H9 (cell line): ENCODE data around the gene MYLK3. TPM values are rescaled to one million over a fixed set of nuclear protein-coding genes. Genes with fewer than 3 reads are reported as not detected.

Experiments used
- DNase-seq: peaks from one replicate; pipeline ENCODE4 v3.0.0-alpha.2; 2017
- H2AFZ ChIP-seq: one replicate; pipeline ENCODE4 v1.6.1; 2013; ENCODE audit warnings: mild to moderate bottlenecking, low read length, control low read depth, moderate library complexity
- H2AK5ac ChIP-seq: 2 replicates; pipeline ENCODE4 v1.6.1; 2013; ENCODE audit warnings: low read length, control low read depth, mixed read lengths; ENCODE audit not compliant: insufficient read length
- H2BK120ac ChIP-seq: one replicate; pipeline ENCODE4 v1.6.1; 2013; ENCODE audit warnings: low read depth, mild to moderate bottlenecking, low read length, control low read depth, inconsistent platforms; ENCODE audit not compliant: poor library complexity, severe bottlenecking
- H2BK12ac ChIP-seq: 2 replicates; pipeline ENCODE4 v1.6.1; 2013; ENCODE audit warnings: low read length, control low read depth, mixed read lengths, low read depth; ENCODE audit not compliant: insufficient read length
- H2BK15ac ChIP-seq: 2 replicates; pipeline ENCODE4 v1.6.1; 2013; ENCODE audit warnings: low read depth, low read length, control low read depth
- H2BK20ac ChIP-seq: one replicate; pipeline ENCODE4 v1.6.1; 2013; ENCODE audit warnings: low read depth, mild to moderate bottlenecking, low read length, control low read depth, inconsistent platforms; ENCODE audit not compliant: poor library complexity, severe bottlenecking
- H2BK5ac ChIP-seq: 2 replicates; pipeline ENCODE4 v1.6.1; 2013; ENCODE audit warnings: low read length, control low read depth, mixed read lengths; ENCODE audit not compliant: insufficient read length
- H3K14ac ChIP-seq: 2 replicates; pipeline ENCODE4 v1.6.1; 2013; ENCODE audit warnings: low read length, control low read depth; ENCODE audit not compliant: insufficient read depth
- H3K18ac ChIP-seq: 2 replicates; pipeline ENCODE4 v1.6.1; 2013; ENCODE audit warnings: low read depth, mild to moderate bottlenecking, mixed read lengths, low read length, control low read depth; ENCODE audit not compliant: insufficient read length
- H3K23ac ChIP-seq: 2 replicates; pipeline ENCODE4 v1.6.1; 2013; ENCODE audit warnings: low read length, control low read depth, mixed read lengths, low read depth; ENCODE audit not compliant: insufficient read length
- H3K23me2 ChIP-seq: 2 replicates; pipeline ENCODE4 v1.6.1; 2013; ENCODE audit warnings: low read depth, mild to moderate bottlenecking, mixed read lengths, low read length, control low read depth; ENCODE audit not compliant: insufficient read length, poor library complexity, severe bottlenecking
- H3K27ac ChIP-seq: 2 replicates; pipeline ENCODE4 v1.5.1; 2013; ENCODE audit warnings: low read length, control low read depth, mixed read lengths, low read depth; ENCODE audit not compliant: insufficient read length
- H3K27me3 ChIP-seq: 2 replicates; pipeline ENCODE4 v1.6.1; 2013; ENCODE audit warnings: low read length, control low read depth, inconsistent platforms; ENCODE audit not compliant: insufficient read depth
- H3K4ac ChIP-seq: 2 replicates; pipeline ENCODE4 v1.6.1; 2013; ENCODE audit warnings: low read depth, mild to moderate bottlenecking, control low read depth, inconsistent platforms, low read length, moderate library complexity
- H3K4me1 ChIP-seq: 2 replicates; pipeline ENCODE4 v1.6.1; 2013; ENCODE audit warnings: low read length, control low read depth, inconsistent platforms; ENCODE audit not compliant: insufficient read depth
- H3K4me2 ChIP-seq: 2 replicates; pipeline ENCODE4 v1.6.1; 2013; ENCODE audit warnings: low read length, control low read depth, mixed read lengths; ENCODE audit not compliant: insufficient read length, insufficient read depth
- H3K56ac ChIP-seq: 2 replicates; pipeline ENCODE4 v1.6.1; 2013; ENCODE audit warnings: low read depth, mild to moderate bottlenecking, mixed read lengths, low read length, control low read depth; ENCODE audit not compliant: insufficient read length
- H3K79me1 ChIP-seq: 2 replicates; pipeline ENCODE4 v1.6.1; 2013; ENCODE audit warnings: low read depth, mild to moderate bottlenecking, moderate library complexity, low read length, control low read depth, inconsistent platforms; ENCODE audit not compliant: insufficient read depth, poor library complexity, severe bottlenecking
- H3K79me2 ChIP-seq: 2 replicates; pipeline ENCODE4 v1.6.1; 2013; ENCODE audit warnings: low read length, control low read depth, inconsistent platforms; ENCODE audit not compliant: insufficient read depth
- H3K9ac ChIP-seq: 2 replicates; pipeline ENCODE4 v1.6.1; 2013; ENCODE audit warnings: low read length, control low read depth, mixed read lengths; ENCODE audit not compliant: insufficient read length; ENCODE audit errors: extremely low read depth
- H3K9me3 ChIP-seq: one replicate; pipeline ENCODE4 v1.6.1; 2013; ENCODE audit warnings: low read depth, low read length, inconsistent platforms; ENCODE audit not compliant: control insufficient read depth
- H3T11ph ChIP-seq: one replicate; pipeline ENCODE4 v1.6.1; 2013; ENCODE audit warnings: mild to moderate bottlenecking, low read length, control low read depth, inconsistent platforms
- H4K20me1 ChIP-seq: one replicate; pipeline ENCODE4 v1.6.1; 2013; ENCODE audit not compliant: control insufficient read depth, insufficient read length, insufficient read depth
- H4K5ac ChIP-seq: 2 replicates; pipeline ENCODE4 v1.6.1; 2013; ENCODE audit warnings: low read depth, mild to moderate bottlenecking, mixed read lengths, low read length, control low read depth; ENCODE audit not compliant: insufficient read length
- H4K8ac ChIP-seq: replicated peaks from 2 replicates; pipeline ENCODE4 v1.6.1; 2013; ENCODE audit warnings: low read length, control low read depth, mixed read lengths, low read depth; ENCODE audit not compliant: insufficient read length
- H4K91ac ChIP-seq: 2 replicates; pipeline ENCODE4 v1.6.1; 2013; ENCODE audit warnings: low read depth, mild to moderate bottlenecking, moderate library complexity, mixed read lengths, low read length, control low read depth; ENCODE audit not compliant: insufficient read length
- H3K27ac Mint-ChIP-seq, 3 experiments: 2 replicates in 2 of 3; 3 replicates in 1 of 3; pipeline ENCODE4 v1.8.0; 2020 to 2021; ENCODE audit warnings: mixed read lengths in 3 of 3, mild to moderate bottlenecking in 1 of 3, moderate library complexity in 1 of 3
- H3K27me3 Mint-ChIP-seq: 2 replicates; pipeline ENCODE4 v1.8.0; 2021; ENCODE audit warnings: low read depth, mild to moderate bottlenecking, moderate library complexity, mixed read lengths
- H3K36me3 Mint-ChIP-seq, 3 experiments: 2 replicates in 2 of 3; 3 replicates in 1 of 3; pipeline ENCODE4 v1.8.0; 2020 to 2021; ENCODE audit warnings: low read depth in 3 of 3, mixed read lengths in 3 of 3; ENCODE audit not compliant: insufficient read depth in 1 of 3
- H3K4me1 Mint-ChIP-seq, 2 experiments: 2 replicates each; pipeline ENCODE4 v1.8.0; 2020; ENCODE audit warnings: mixed read lengths in 2 of 2
- H3K4me3 Mint-ChIP-seq, 2 experiments: 2 replicates in 1 of 2; 3 replicates in 1 of 2; pipeline ENCODE4 v1.8.0; 2020 to 2021; ENCODE audit warnings: mild to moderate bottlenecking in 2 of 2, mixed read lengths in 2 of 2, moderate library complexity in 1 of 2
- H3K9me3 Mint-ChIP-seq, 2 experiments: 2 replicates in 1 of 2; 3 replicates in 1 of 2; pipeline ENCODE4 v1.8.0; 2020; ENCODE audit warnings: mild to moderate bottlenecking in 2 of 2, mixed read lengths in 2 of 2, moderate library complexity in 1 of 2
- WGBS: extraction: QIAGEN DNeasy Blood & Tissue Kit; methylation state at CpG from one replicate; pipeline ENCODE4 v1.1.7; 2013; ENCODE audit warnings: missing lambda C conversion rate, low lambda C conversion rate, mixed read lengths; ENCODE audit not compliant: insufficient read length; ENCODE audit errors: extremely low coverage; 5-methylcytosine and 5-hydroxymethylcytosine counted together
- total RNA-seq: library from RNA; stranded (reverse); gene quantifications from 2 replicates; pipeline ENCODE4 v1.2.1, GENCODE V29; 2021
- TF ChIP-seq, protein P1 (sequence below): fragments of 200-600 bp; sonication (generic); conservative IDR thresholded peaks from 3 replicates; pipeline ENCODE4 v1.8.0; 2021; ENCODE audit warnings: antibody characterized with exemption, mild to moderate bottlenecking

The MYLK3 gene
- total RNA-seq, 1 experiment from 2014 or later: 0.90 TPM

DNA sequence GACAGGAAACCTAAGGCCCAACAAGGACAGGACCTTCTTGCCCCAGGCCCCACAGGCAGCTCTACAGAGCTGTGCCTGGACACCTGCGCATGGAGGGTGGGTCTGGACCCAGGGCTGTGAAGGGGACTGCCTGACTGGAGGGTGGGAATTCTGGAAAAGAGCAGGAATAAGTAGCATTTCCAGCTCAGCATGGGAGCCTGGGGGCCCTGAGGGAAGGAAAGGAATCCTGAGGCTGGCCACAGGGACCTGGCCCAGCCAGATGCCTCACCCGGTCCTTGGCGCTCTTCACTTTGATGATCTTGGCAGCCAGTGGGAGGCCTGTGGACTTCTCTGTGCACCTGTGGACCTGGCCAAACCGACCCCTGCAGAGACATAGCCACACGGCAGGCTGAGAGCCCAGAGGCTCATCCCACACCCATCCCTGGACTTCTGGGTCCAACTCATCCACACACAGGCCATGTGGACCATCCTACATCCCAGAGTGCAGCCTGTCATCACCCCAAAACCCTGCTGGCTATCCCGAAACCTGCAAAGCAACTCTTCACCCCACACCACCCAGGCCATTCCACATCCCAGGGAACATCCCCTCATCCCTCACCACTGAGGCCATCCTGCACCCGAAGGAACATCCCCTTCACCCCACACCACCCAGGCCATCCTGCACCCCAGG is 18.7 kb downstream of the MYLK3 start:
- H3K4me1 ChIP-seq: no peaks in the 10 kb centered on the region
- H2BK20ac ChIP-seq: no peak overlapping the region
- H4K91ac ChIP-seq: no peak overlapping the region
- no peak overlapping the region for H3K27ac Mint-ChIP-seq
- no peaks in the 10 kb centered on the region for H3K79me1 ChIP-seq
- H3K9me3 ChIP-seq: no peaks in the 10 kb centered on the region
- H4K5ac ChIP-seq: no peak overlapping the region
- H2BK120ac ChIP-seq: no peak overlapping the region
- H3K27me3 ChIP-seq: no peaks in the 10 kb centered on the region
- no peak overlapping the region for H2BK15ac ChIP-seq
- H2BK5ac ChIP-seq: no peak overlapping the region
- no peaks in the 10 kb centered on the region for H3K79me2 ChIP-seq
- no CpG with 5 or more reads among the region's 7 CpGs for WGBS
- H3K4me2 ChIP-seq: no peak overlapping the region
- H3K9me3 Mint-ChIP-seq: peaks cover 0 to 5% of the 10 kb centered on the region in 2 experiments; a peak in 3 of 5 replicates
- no peak overlapping the region for H3K4me3 Mint-ChIP-seq
- no peaks in the 10 kb centered on the region for H3K23me2 ChIP-seq
- H2BK12ac ChIP-seq: no peak overlapping the region
- no peak overlapping the region for H3K27ac ChIP-seq
- H3K18ac ChIP-seq: no peak overlapping the region
- no peak overlapping the region for H4K8ac ChIP-seq
- TF ChIP-seq, protein P1, sequence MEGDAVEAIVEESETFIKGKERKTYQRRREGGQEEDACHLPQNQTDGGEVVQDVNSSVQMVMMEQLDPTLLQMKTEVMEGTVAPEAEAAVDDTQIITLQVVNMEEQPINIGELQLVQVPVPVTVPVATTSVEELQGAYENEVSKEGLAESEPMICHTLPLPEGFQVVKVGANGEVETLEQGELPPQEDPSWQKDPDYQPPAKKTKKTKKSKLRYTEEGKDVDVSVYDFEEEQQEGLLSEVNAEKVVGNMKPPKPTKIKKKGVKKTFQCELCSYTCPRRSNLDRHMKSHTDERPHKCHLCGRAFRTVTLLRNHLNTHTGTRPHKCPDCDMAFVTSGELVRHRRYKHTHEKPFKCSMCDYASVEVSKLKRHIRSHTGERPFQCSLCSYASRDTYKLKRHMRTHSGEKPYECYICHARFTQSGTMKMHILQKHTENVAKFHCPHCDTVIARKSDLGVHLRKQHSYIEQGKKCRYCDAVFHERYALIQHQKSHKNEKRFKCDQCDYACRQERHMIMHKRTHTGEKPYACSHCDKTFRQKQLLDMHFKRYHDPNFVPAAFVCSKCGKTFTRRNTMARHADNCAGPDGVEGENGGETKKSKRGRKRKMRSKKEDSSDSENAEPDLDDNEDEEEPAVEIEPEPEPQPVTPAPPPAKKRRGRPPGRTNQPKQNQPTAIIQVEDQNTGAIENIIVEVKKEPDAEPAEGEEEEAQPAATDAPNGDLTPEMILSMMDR: no peak
- H3K27me3 Mint-ChIP-seq: no peaks in the 10 kb centered on the region
- H2AK5ac ChIP-seq: no peak overlapping the region
- H3K4me1 Mint-ChIP-seq: peaks cover 0 to 3% of the 10 kb centered on the region in 2 experiments; a peak in 1 of 4 replicates
- no peak overlapping the region for H2AFZ ChIP-seq
- no peak overlapping the region for H3K9ac ChIP-seq
- no peak overlapping the region for H3K4ac ChIP-seq
- H3K14ac ChIP-seq: no peak overlapping the region
- H3K23ac ChIP-seq: no peak overlapping the region
- H4K20me1 ChIP-seq: no peaks in the 10 kb centered on the region
- no peak overlapping the region for H3T11ph ChIP-seq
- H3K56ac ChIP-seq: no peak overlapping the region
- no peak for DNase-seq
- H3K36me3 Mint-ChIP-seq: no peaks in the 10 kb centered on the region; a peak in 1 of 7 replicates
